Right lung (tissue), 5 donors: ENCODE measurements around the gene PRELP. TPM values are rescaled to one million over a fixed set of nuclear protein-coding genes. Genes with fewer than 3 reads are reported as not detected.

Experiments
- polyA plus RNA-seq, 5 donors: library from polyadenylated mRNA; unstranded; fragments of 120-200 nt; gene quantifications; one replicate each; pipeline versions ENCODE4 v1.2.1 to v1.2.3, GENCODE V29; 2013; ENCODE audit warnings: inconsistent platforms in 1 of 5, low replicate concordance in 1 of 5; ENCODE audit not compliant: insufficient read length in 5 of 5, insufficient read depth in 1 of 5

Gene PRELP
- polyA plus RNA-seq, 5 donors, result 1.2 to 3.7 (median 2.0) TPM

Other genes starting within 250 kb of the PRELP start
- gene CHIT1, start 246.1 kb upstream of the PRELP start, polyA plus RNA-seq, result under 1 TPM; 0.09 to 0.25 (median 0.17) TPM
- 10 to 100 TPM; 46.8 to 90.2 (median 79.9) TPM for gene BTG2, start 170.3 kb upstream of the PRELP start, polyA plus RNA-seq
- gene FMOD, start 124.7 kb upstream of the PRELP start, polyA plus RNA-seq, result 100 to 1,000 TPM in 1 of 5 donors, 10 to 100 TPM in 4; 72.7 to 101 (median 81.1) TPM
- gene OPTC, start 18.3 kb downstream of the PRELP start, polyA plus RNA-seq, result not detected
- gene ATP2B4, start 151.0 kb downstream of the PRELP start, polyA plus RNA-seq, result 100 to 1,000 TPM in 4 of 5 donors, 10 to 100 TPM in 1; 86.2 to 133 (median 111) TPM